Activated CD8-positive, alpha-beta memory T cell treated with anti-CD3 and anti-CD28 coated beads for 1 hour (primary cell): ENCODE measurements around the gene ZNF682.
"Not testable (repeated sequence)": the region's sequence is repeated elsewhere in the genome, so short reads cannot be mapped to it uniquely, and the experiment has no call there.

Source experiments
- DNase-seq, 2 donors: peaks; one replicate each; pipeline ENCODE4 v3.0.0-alpha.2; 2020; ENCODE audit warnings: low read depth in 1 of 2; ENCODE audit errors: extremely low read depth in 1 of 2

ZNF682 gene

GRCh38 chr19:20039203-20039723 lies at the start of gene ZNF682:
Gene ZNF682 (minus strand): TSS chr19:20039505. CDS start chr19:20039345, 160 bp downstream.
- peak; percentile 85 to 88 for DNase-seq

- not testable (repeated sequence) for DNase-seq
These were observed 43.6 kb upstream of the ZNF682 start for GRCh38 chr19:20082876-20083275.

GRCh38 chr19:20082232-20082833 lies 43.0 kb upstream of the ZNF682 start:
- not testable (repeated sequence) for DNase-seq

GRCh38 chr19:20080656-20081055 lies 41.4 kb upstream of the ZNF682 start:
- no peak for DNase-seq

- no peak for DNase-seq
These were observed 40.2 kb upstream of the ZNF682 start for GRCh38 chr19:20079476-20079875.

GRCh38 chr19:20078581-20079031 lies 39.3 kb upstream of the ZNF682 start:
- DNase-seq, result no peak

- DNase-seq, result peak; percentile 66 to 69
These were observed 38.6 kb upstream of the ZNF682 start, which contains the start of gene ZNF90 for GRCh38 chr19:20077791-20078463. Gene ZNF90 (plus strand): TSS chr19:20078000. CDS start chr19:20078133, 133 bp downstream.

GRCh38 chr19:20072936-20073335 lies 33.6 kb upstream of the ZNF682 start:
- no peak for DNase-seq

- DNase-seq, result no peak
These were observed 31.4 kb upstream of the ZNF682 start for GRCh38 chr19:20070691-20071090.

- DNase-seq, result not testable (repeated sequence)
These were observed 29.3 kb upstream of the ZNF682 start for GRCh38 chr19:20068559-20068958.

GRCh38 chr19:20067943-20068342 lies 28.6 kb upstream of the ZNF682 start:
- DNase-seq, result no peak

- DNase-seq, result no peak
These were observed 27.6 kb upstream of the ZNF682 start for GRCh38 chr19:20066861-20067260.

GRCh38 chr19:20060282-20060681 lies 21.0 kb upstream of the ZNF682 start:
- DNase-seq, result no peak

- DNase-seq, result not testable (repeated sequence)
These were observed 19.4 kb upstream of the ZNF682 start for GRCh38 chr19:20058738-20059137.

GRCh38 chr19:20051841-20052768 lies 12.8 kb upstream of the ZNF682 start:
- peak; percentile 8 to 41 for DNase-seq

- DNase-seq, result not testable (repeated sequence)
These were observed 6.4 kb upstream of the ZNF682 start for GRCh38 chr19:20045742-20046141.

- no peak for DNase-seq
These were observed 5.4 kb upstream of the ZNF682 start for GRCh38 chr19:20044663-20045062.

- DNase-seq, result no peak
These were observed 725 bp downstream of the ZNF682 start for GRCh38 chr19:20038358-20039202.

GRCh38 chr19:20035935-20036334 lies 3.4 kb downstream of the ZNF682 start:
- no peak for DNase-seq

GRCh38 chr19:20028611-20029010 lies 10.7 kb downstream of the ZNF682 start:
- no peak for DNase-seq
